ENCODE data around the gene CTDP1. TPM values are rescaled to one million over a fixed set of nuclear protein-coding genes. Genes with fewer than 3 reads are reported as not detected.
"Not testable (repeated sequence)": the region's sequence is repeated elsewhere in the genome, so short reads cannot be mapped to it uniquely, and the experiment has no call there.

The CTDP1 gene
- total RNA-seq, 1 experiment from 2014 or later: 20.3 TPM

DNA sequence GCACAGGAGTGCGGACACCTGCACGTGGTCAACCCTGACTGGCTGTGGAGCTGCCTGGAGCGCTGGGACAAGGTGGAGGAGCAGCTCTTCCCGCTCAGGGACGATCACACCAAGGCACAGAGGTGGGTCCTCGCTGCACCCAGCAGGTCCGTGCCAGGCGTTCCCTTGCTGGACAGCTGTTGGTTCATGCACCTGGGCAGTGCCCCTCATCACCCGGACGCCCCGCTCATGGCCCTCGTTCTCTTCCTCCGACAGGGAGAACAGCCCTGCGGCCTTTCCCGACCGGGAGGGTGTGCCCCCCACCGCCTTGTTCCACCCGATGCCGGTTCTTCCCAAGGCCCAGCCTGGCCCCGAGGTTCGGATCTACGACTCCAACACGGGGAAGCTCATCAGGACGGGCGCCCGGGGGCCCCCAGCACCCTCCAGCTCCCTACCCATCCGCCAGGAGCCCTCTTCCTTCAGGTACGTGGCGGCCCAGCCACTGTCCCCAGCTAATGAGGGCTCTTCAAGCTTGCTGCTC lies 38.0 kb downstream of the CTDP1 start:
- H3K36me3 Mint-ChIP-seq (ENCODE audit: insufficient read depth, unreplicated experiment): peaks cover 31% of the 10 kb centered on the region
- BruUV-seq (replicated peaks): no TSS peak
- no peak for TF ChIP-seq CTCF (IDR thresholded peaks at IDR 0.05; ENCODE audit: unreplicated experiment)

GRCh38 chr18:79718126-79718525 lies 38.5 kb downstream of the CTDP1 start:
- Mint-ChIP-seq H3K27ac (ENCODE audit: low read depth, unreplicated experiment) (no peak overlapping the region), H3K36me3 (ENCODE audit: insufficient read depth, unreplicated experiment) (peaks cover 31% of the 10 kb centered on the region), H3K4me1 (ENCODE audit: insufficient read depth, unreplicated experiment) (no peaks in the 10 kb centered on the region), H3K27me3 (ENCODE audit: insufficient read depth, unreplicated experiment) (no peaks in the 10 kb centered on the region), H3K9me3 (ENCODE audit: unreplicated experiment) (no peaks in the 10 kb centered on the region), H3K4me3 (ENCODE audit: unreplicated experiment) (no peak overlapping the region)
- no peak for TF ChIP-seq CTCF (IDR thresholded peaks at IDR 0.05; ENCODE audit: unreplicated experiment)
- ChIA-PET POLR2A (interaction anchor here (0.6 kb wide), 1 partner anchor 242 kb away, joined by 3 read pairs; no protein-coding TSS in a partner anchor), CTCF (no interaction called here)
- BruUV-seq (replicated peaks): no TSS peak
- DNase-seq (ENCODE audit: unreplicated experiment): no peak
- intact Hi-C loops (cut with micrococcal nuclease): no loop called here

More for the DNA sequence above, 38.0 kb downstream of the CTDP1 start:
- ChIA-PET CTCF (interaction anchor here (0.5 to 0.6 kb wide), 2 partner anchors 11 to 259 kb away, joined by 3 read pairs; no protein-coding TSS in a partner anchor), POLR2A (interaction anchor here (0.6 kb wide), 1 partner anchor 242 kb away, joined by 3 read pairs; no protein-coding TSS in a partner anchor)
- Mint-ChIP-seq H3K4me3 (ENCODE audit: unreplicated experiment) (no peak overlapping the region), H3K27me3 (ENCODE audit: insufficient read depth, unreplicated experiment) (no peaks in the 10 kb centered on the region), H3K9me3 (ENCODE audit: unreplicated experiment) (no peaks in the 10 kb centered on the region), H3K27ac (ENCODE audit: low read depth, unreplicated experiment) (no peak overlapping the region), H3K4me1 (ENCODE audit: insufficient read depth, unreplicated experiment) (no peaks in the 10 kb centered on the region)
- DNase-seq (ENCODE audit: unreplicated experiment): no peak
- intact Hi-C loops (cut with micrococcal nuclease): no loop called here

DNA sequence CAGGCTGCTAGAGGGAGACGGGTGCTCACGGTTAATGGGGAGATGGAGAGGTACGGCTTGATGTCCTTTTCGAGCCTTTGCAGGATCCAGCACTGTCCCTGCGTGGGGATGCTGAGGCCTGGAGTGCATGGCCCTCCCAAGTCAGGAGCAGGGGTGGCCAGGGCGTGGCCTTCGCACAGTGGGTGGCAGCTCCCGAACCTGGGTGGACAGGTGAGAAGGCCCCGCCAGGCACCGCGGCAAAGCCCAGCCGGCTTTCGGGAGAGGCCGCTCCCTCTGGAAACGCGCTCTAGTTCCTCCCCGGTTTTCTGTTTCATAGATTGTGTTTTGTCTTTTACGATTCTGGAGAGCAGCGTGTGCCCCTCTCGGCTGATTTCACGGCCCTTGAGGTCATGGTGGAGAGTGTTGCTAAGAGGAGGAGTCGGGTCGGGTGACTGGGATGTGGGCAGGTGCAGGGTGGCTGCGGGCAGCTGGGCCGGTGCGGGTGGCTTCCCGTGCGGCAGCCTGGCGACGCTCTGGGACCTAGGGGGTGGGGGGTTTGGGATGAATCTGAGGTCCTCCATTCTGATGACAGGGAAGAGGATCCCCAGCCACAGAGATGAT lies 39.4 kb downstream of the CTDP1 start:
- ChIA-PET CTCF (no interaction called here), POLR2A (no interaction called here)
- intact Hi-C loops (cut with micrococcal nuclease): no loop called here
- H3K27ac Mint-ChIP-seq (ENCODE audit: low read depth, unreplicated experiment): no peak overlapping the region
- no peak for DNase-seq (ENCODE audit: unreplicated experiment)
- no peaks in the 10 kb centered on the region for H3K27me3 Mint-ChIP-seq (ENCODE audit: insufficient read depth, unreplicated experiment)
- BruUV-seq (replicated peaks): no TSS peak
- TF ChIP-seq CTCF (IDR thresholded peaks at IDR 0.05; ENCODE audit: unreplicated experiment): no peak
- H3K9me3 Mint-ChIP-seq (ENCODE audit: unreplicated experiment): no peaks in the 10 kb centered on the region
- no peak overlapping the region for H3K4me3 Mint-ChIP-seq (ENCODE audit: unreplicated experiment)
- H3K4me1 Mint-ChIP-seq (ENCODE audit: insufficient read depth, unreplicated experiment): no peaks in the 10 kb centered on the region
- H3K36me3 Mint-ChIP-seq (ENCODE audit: insufficient read depth, unreplicated experiment): peaks cover 36% of the 10 kb centered on the region

DNA sequence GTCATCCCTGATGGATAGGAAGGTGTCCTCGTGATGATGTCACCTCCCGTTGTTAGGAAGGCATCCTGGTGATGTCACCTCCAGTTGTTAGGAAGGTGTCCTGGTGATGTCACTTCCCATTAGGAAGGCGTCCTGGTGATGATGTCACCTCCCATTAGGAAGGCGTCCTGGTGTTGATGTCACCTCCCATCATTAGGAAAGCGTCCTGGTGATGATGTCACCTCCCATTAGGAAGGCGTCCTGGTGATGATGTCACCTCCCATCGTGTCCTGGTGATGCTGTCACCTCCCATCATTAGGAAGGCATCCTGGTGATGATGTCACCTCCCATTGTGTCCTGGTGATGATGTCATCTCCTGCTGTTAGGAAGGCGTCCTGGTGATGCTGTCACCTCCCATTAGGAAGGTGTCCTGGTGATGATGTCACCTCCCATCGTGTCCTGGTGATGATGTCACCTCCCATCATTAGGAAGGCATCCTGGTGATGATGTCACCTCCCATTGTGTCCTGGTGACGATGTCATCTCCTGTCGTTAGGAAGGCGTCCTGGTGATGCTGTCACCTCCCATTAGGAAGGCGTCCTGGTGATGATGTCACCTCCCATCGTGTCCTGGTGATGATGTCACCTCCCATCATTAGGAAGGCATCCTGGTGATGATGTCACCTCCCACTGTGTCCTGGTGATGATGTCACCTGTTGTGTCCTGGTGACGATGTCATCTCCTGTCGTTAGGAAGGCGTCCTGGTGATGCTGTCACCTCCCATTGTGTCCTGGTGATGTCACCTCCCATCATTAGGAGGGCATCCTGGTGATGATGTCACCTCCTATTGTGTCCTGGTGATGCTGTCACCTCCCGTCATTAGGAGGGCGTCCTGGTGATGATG lies 40.1 kb downstream of the CTDP1 start:
- POLR2A ChIA-PET: not testable (repeated sequence)

More for the DNA sequence above, 40.1 kb downstream of the CTDP1 start:
- DNase-seq (ENCODE audit: unreplicated experiment); H3K4me3 Mint-ChIP-seq (ENCODE audit: unreplicated experiment); H3K27me3 Mint-ChIP-seq (ENCODE audit: insufficient read depth, unreplicated experiment); H3K9me3 Mint-ChIP-seq (ENCODE audit: unreplicated experiment); CTCF ChIA-PET; intact Hi-C loops (cut with micrococcal nuclease); BruUV-seq (replicated peaks); H3K27ac Mint-ChIP-seq (ENCODE audit: low read depth, unreplicated experiment); H3K4me1 Mint-ChIP-seq (ENCODE audit: insufficient read depth, unreplicated experiment): not testable (repeated sequence)
- peaks cover 41% of the 10 kb centered on the region for H3K36me3 Mint-ChIP-seq (ENCODE audit: insufficient read depth, unreplicated experiment)
